A673 (cell line): ENCODE data around the gene BABAM1.

Experiments used
- CTCF ChIP-seq: fragments of 300-800, 200-600 bp; sonication (generic); conservative IDR thresholded peaks from 2 replicates; pipeline ENCODE4 v1.5.1; 2017; ENCODE audit warnings: low read depth, mild to moderate bottlenecking, antibody characterized with exemption, low read length, moderate library complexity, mixed read lengths
- EZH2 ChIP-seq: fragments of 200-600 bp; sonication (generic); IDR thresholded peaks from 2 replicates; pipeline ENCODE4 v1.6.1; 2017; ENCODE audit warnings: borderline replicate concordance, low read depth, mild to moderate bottlenecking, mixed read lengths, antibody characterized with exemption, low read length; ENCODE audit not compliant: poor library complexity, severe bottlenecking

GRCh38 chr19:17219286-17219685 is 48.0 kb upstream of the BABAM1 start:
- TF ChIP-seq CTCF (no peak), EZH2 (no peak)
